Stimulated activated CD4-positive, alpha-beta T cell treated with anti-CD3 and anti-CD28 coated beads, TNF-alpha, amount 100 ng/mL, for 24 hours (primary cell): ENCODE data around the gene LGALS9.
"Not testable (repeated sequence)": the region's sequence is repeated elsewhere in the genome, so short reads cannot be mapped to it uniquely, and the experiment has no call there.

Experiments
- DNase-seq, 3 experiments: peaks; one replicate each; pipeline ENCODE4 v3.0.0-alpha.2; 2020; ENCODE audit warnings: low read depth in 3 of 3

LGALS9 gene

GRCh38 chr17:27686322-27686721, 55.3 kb downstream of the LGALS9 start:
- not testable (repeated sequence) for DNase-seq

- no peak for DNase-seq
These were observed 59.9 kb downstream of the LGALS9 start for GRCh38 chr17:27690882-27691281.

- not testable (repeated sequence) for DNase-seq
These were observed 64.3 kb downstream of the LGALS9 start for GRCh38 chr17:27695254-27695814.
